SK-N-SH treated with all-trans-retinoic acid at 6 μM for 48 hours (cell line): ENCODE data around the gene UST.

Experiments
- BACH2 ChIP-seq: fragments of 250-450 bp; sonication (Bioruptor Pico); IDR thresholded peaks from 2 replicates; pipeline ENCODE4 v1.9.0; 2021; ENCODE audit warnings: mild to moderate bottlenecking, borderline replicate concordance
- CSDC2 ChIP-seq: fragments of 250-450 bp; sonication (Bioruptor Pico); IDR thresholded peaks from 2 replicates; pipeline ENCODE4 v1.5.0; 2020; ENCODE audit warnings: mild to moderate bottlenecking, moderate library complexity
- GLIS3 ChIP-seq: fragments of 250-450 bp; sonication (Bioruptor Pico); IDR thresholded peaks from 2 replicates; pipeline ENCODE4 v1.5.0; 2020; ENCODE audit warnings: mild to moderate bottlenecking, moderate library complexity
- PPARA ChIP-seq: fragments of 250-450 bp; sonication (Bioruptor Pico); IDR thresholded peaks from 2 replicates; pipeline ENCODE4 v1.5.0; 2020; ENCODE audit warnings: mild to moderate bottlenecking, borderline replicate concordance
- TOX ChIP-seq: fragments of 250-450 bp; sonication (Bioruptor Pico); IDR thresholded peaks from 2 replicates; pipeline ENCODE4 v1.8.0; 2021; ENCODE audit warnings: mild to moderate bottlenecking, moderate library complexity, borderline replicate concordance
- TSHZ2 ChIP-seq: fragments of 250-450 bp; sonication (Bioruptor Pico); IDR thresholded peaks from 2 replicates; pipeline ENCODE4 v1.5.0; 2020; ENCODE audit warnings: mild to moderate bottlenecking, moderate library complexity
- ZNF70 ChIP-seq: fragments of 450-650 bp; formaldehyde crosslinking; IDR thresholded peaks from 2 replicates; pipeline ENCODE4 v1.5.0; 2020; ENCODE audit warnings: mild to moderate bottlenecking, moderate library complexity
- ZNF8 ChIP-seq: fragments of 450-650 bp; formaldehyde crosslinking; IDR thresholded peaks from 2 replicates; pipeline ENCODE4 v1.5.0; 2020; ENCODE audit warnings: mild to moderate bottlenecking, moderate library complexity
- TF ChIP-seq, protein P1 (sequence below): fragments of 250-450 bp; sonication (Bioruptor Pico); IDR thresholded peaks from 2 replicates; pipeline ENCODE4 v1.5.1; 2020; ENCODE audit warnings: low read depth, mild to moderate bottlenecking, moderate library complexity
- TF ChIP-seq, protein P2 (sequence below): fragments of 250-450 bp; sonication (Bioruptor Pico); IDR thresholded peaks from 2 replicates; pipeline ENCODE4 v1.8.0; 2020; ENCODE audit warnings: mild to moderate bottlenecking, moderate library complexity, borderline replicate concordance

DNA sequence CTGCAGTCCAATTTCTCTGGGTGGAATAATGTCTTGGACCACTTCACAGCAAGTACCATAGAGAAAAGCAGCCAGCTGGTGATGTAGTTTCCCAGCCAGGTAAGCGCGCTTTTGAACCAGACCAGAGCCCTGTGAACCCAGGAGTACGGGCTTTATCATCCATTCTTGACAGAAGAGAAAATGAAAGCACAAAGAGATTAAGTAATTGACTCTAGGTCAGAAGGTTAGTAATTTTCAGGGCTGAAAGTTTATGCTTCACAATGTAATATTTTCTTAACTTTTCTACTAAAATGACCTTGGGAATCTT, 7.1 kb upstream of the UST start:
- TF ChIP-seq, protein P1, sequence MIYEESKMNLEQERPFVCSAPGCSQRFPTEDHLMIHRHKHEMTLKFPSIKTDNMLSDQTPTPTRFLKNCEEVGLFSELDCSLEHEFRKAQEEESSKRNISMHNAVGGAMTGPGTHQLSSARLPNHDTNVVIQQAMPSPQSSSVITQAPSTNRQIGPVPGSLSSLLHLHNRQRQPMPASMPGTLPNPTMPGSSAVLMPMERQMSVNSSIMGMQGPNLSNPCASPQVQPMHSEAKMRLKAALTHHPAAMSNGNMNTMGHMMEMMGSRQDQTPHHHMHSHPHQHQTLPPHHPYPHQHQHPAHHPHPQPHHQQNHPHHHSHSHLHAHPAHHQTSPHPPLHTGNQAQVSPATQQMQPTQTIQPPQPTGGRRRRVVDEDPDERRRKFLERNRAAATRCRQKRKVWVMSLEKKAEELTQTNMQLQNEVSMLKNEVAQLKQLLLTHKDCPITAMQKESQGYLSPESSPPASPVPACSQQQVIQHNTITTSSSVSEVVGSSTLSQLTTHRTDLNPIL (CRISPR knock-in tag): no peak
- no peak for TF ChIP-seq TOX (CRISPR knock-in tag)
- no peak for TF ChIP-seq ZNF8 (CRISPR knock-in tag)
- TF ChIP-seq ZNF70 (CRISPR knock-in tag): no peak
- no peak for TF ChIP-seq PPARA (CRISPR knock-in tag)
- no peak for TF ChIP-seq GLIS3 (CRISPR knock-in tag)
- TF ChIP-seq, protein P2, sequence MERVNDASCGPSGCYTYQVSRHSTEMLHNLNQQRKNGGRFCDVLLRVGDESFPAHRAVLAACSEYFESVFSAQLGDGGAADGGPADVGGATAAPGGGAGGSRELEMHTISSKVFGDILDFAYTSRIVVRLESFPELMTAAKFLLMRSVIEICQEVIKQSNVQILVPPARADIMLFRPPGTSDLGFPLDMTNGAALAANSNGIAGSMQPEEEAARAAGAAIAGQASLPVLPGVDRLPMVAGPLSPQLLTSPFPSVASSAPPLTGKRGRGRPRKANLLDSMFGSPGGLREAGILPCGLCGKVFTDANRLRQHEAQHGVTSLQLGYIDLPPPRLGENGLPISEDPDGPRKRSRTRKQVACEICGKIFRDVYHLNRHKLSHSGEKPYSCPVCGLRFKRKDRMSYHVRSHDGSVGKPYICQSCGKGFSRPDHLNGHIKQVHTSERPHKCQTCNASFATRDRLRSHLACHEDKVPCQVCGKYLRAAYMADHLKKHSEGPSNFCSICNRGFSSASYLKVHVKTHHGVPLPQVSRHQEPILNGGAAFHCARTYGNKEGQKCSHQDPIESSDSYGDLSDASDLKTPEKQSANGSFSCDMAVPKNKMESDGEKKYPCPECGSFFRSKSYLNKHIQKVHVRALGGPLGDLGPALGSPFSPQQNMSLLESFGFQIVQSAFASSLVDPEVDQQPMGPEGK: no peak
- TF ChIP-seq BACH2 (CRISPR knock-in tag): no peak
- no peak for TF ChIP-seq CSDC2 (CRISPR knock-in tag)
- TF ChIP-seq TSHZ2 (CRISPR knock-in tag): no peak
